ENCODE results near the gene RIPK3. TPM values are rescaled to one million over a fixed set of nuclear protein-coding genes. Genes with fewer than 3 reads are reported as not detected.

The RIPK3 gene
- total RNA-seq, 2 experiments from 2014 or later, result 8.1 to 14.5 TPM

DNA sequence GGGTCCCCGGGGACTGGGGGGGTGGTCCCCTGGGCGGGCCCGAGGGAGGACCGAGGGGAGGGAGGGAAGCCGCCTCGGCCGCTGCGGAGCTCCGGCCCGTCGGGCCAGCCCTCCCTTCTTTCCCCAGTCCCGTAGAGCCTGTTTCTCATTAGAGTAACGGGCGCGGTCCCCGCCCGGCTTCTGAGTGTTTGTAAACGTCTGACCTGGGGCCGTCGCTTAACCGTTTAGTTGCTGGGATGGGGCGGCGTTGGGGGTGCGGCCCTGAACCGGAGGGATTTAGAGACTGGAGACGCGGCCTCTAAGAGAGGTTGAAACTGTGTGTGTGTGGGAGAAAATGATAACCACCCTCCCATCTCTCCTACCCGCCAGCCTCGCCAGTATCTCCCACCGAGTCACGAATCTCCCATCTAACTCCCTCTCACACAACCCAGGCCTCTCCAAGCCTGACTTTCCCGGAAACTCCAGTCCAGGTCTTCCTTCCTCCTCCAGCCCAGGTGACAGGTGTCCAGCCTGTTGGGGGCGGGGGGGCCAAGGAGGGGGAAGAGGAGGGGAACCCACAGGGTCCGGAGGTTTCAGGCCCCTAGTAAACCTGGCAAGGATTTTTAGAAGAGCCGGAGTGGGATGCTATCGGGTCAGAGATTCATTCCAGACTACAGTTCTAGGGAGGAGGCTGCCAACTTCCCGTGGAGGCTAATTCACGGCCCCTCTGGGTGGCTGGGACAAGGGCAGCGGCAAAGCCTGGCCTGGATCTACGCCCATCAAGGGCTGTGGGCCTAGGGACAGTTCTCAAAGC lies 27.1 kb upstream of the RIPK3 start:
- Histone ChIP-seq H2AFZ (ENCODE audit: low read length) (peak overlapping the region; percentile 81), H3K4me3 (ENCODE audit: low read depth, low read length, poor library complexity, severe bottlenecking) (peak overlapping the region; percentile 91), H3K4me1 (ENCODE audit: insufficient read depth, low read length, poor library complexity, severe bottlenecking) (peaks cover 29% of the 10 kb centered on the region), H3K36me3 (ENCODE audit: insufficient read depth, low read length) (no peaks in the 10 kb centered on the region), H3K27ac (ENCODE audit: low read depth, low read length, poor library complexity, severe bottlenecking) (peak overlapping the region; percentile 93), H4K20me1 (ENCODE audit: insufficient read depth, low read length) (no peaks in the 10 kb centered on the region), H3K9me3 (ENCODE audit: low read length) (no peaks in the 10 kb centered on the region), H3K4me2 (ENCODE audit: low read length) (peak overlapping the region; percentile 99), H3K9me2 (ENCODE audit: insufficient read depth, low read length) (no peaks in the 10 kb centered on the region), H3K79me2 (ENCODE audit: insufficient read depth, low read depth, low read length) (peaks cover 3% of the 10 kb centered on the region; the same call in 1 of the 2 replicates)
- ChIA-PET POLR2A (interaction anchor here (0.9 to 2.1 kb wide), 5 partner anchors 58 to 97 kb away, joined by 3 to 24 read pairs (median 9); partner anchors contain the start of genes CBLN3 and KHNYN), CTCF (ENCODE audit: unreplicated experiment) (interaction anchor here (0.6 to 2.3 kb wide), 5 partner anchors 25 to 232 kb away, joined by 3 to 24 read pairs (median 8); no protein-coding TSS in a partner anchor)
- no TSS peak for BruUV-seq (replicated peaks)
- no peak for TF ChIP-seq EZH2phosphoT487 (IDR thresholded peaks at IDR 0.05; ENCODE audit: borderline replicate concordance, low read depth, low read length)
- TF ChIP-seq, protein P1, sequence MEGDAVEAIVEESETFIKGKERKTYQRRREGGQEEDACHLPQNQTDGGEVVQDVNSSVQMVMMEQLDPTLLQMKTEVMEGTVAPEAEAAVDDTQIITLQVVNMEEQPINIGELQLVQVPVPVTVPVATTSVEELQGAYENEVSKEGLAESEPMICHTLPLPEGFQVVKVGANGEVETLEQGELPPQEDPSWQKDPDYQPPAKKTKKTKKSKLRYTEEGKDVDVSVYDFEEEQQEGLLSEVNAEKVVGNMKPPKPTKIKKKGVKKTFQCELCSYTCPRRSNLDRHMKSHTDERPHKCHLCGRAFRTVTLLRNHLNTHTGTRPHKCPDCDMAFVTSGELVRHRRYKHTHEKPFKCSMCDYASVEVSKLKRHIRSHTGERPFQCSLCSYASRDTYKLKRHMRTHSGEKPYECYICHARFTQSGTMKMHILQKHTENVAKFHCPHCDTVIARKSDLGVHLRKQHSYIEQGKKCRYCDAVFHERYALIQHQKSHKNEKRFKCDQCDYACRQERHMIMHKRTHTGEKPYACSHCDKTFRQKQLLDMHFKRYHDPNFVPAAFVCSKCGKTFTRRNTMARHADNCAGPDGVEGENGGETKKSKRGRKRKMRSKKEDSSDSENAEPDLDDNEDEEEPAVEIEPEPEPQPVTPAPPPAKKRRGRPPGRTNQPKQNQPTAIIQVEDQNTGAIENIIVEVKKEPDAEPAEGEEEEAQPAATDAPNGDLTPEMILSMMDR (conservative IDR thresholded peaks at IDR 0.05; ENCODE audit: low read length), result no peak
- DNase-seq (ENCODE audit: low spot score), result peak; percentile 98
- intact Hi-C loops (cut with micrococcal nuclease; ENCODE audit: unreplicated experiment), result loop anchor here (1.0 to 10.0 kb wide), 5 partner anchors 45 to 802 kb away; partner anchors contain the start of genes AP1G2, PSME2, RNF31 and TINF2

DNA sequence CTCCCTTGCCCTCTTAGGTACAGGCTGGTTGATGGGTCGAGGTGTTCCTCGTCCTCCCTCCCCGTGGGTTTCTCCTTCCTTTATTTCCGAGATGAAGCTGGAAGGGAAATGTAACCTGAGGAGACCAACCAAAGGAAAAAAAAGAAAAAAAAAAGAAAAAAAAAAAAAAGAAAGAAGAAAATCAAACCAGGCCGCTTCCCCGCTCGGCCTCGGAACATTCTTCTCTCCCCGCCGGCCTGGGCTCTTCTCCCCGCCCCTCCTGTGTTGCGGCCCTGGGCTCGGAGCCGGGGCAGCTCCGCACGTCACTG lies 26.6 kb upstream of the RIPK3 start:
- no peaks in the 10 kb centered on the region for H4K20me1 ChIP-seq (ENCODE audit: insufficient read depth, low read length)
- ChIA-PET CTCF (ENCODE audit: unreplicated experiment) (interaction anchor here (0.6 to 2.3 kb wide), 7 partner anchors 20 to 231 kb away, joined by 3 to 24 read pairs (median 8); no protein-coding TSS in a partner anchor), POLR2A (interaction anchor here (0.6 to 2.1 kb wide), 9 partner anchors 11 to 315 kb away, joined by 3 to 24 read pairs (median 4); partner anchors contain the start of genes CBLN3 and KHNYN)
- no peaks in the 10 kb centered on the region for H3K36me3 ChIP-seq (ENCODE audit: insufficient read depth, low read length)
- H3K27ac ChIP-seq (ENCODE audit: low read depth, low read length, poor library complexity, severe bottlenecking), result peak overlapping the region; percentile 93
- peaks cover 3% of the 10 kb centered on the region; the same call in 1 of the 2 replicates for H3K79me2 ChIP-seq (ENCODE audit: insufficient read depth, low read depth, low read length)
- H3K4me2 ChIP-seq (ENCODE audit: low read length), result peak overlapping the region; percentile 99
- BruUV-seq (replicated peaks), result TSS peak; percentile 94
- intact Hi-C loops (cut with micrococcal nuclease; ENCODE audit: unreplicated experiment), result loop anchor here (1.0 to 10.0 kb wide), 5 partner anchors 46 to 802 kb away; partner anchors contain the start of genes AP1G2, PSME2, RNF31 and TINF2
- H3K9me3 ChIP-seq (ENCODE audit: low read length), result no peaks in the 10 kb centered on the region
- H3K9me2 ChIP-seq (ENCODE audit: insufficient read depth, low read length), result no peaks in the 10 kb centered on the region
- no peak for DNase-seq (ENCODE audit: low spot score)
- no peak for TF ChIP-seq EZH2phosphoT487 (IDR thresholded peaks at IDR 0.05; ENCODE audit: borderline replicate concordance, low read depth, low read length)
- TF ChIP-seq, protein P1 (conservative IDR thresholded peaks at IDR 0.05; ENCODE audit: low read length), result no peak
- peak overlapping the region; percentile 81; the same call in 1 of the 2 replicates for H2AFZ ChIP-seq (ENCODE audit: low read length)
- H3K4me1 ChIP-seq (ENCODE audit: insufficient read depth, low read length, poor library complexity, severe bottlenecking), result peaks cover 29% of the 10 kb centered on the region
- peak overlapping the region; percentile 91 for H3K4me3 ChIP-seq (ENCODE audit: low read depth, low read length, poor library complexity, severe bottlenecking)
